NT2/D1 (cell line): Measurements from ENCODE around the gene LRMDA.

ENCODE experiments used
- SUZ12 ChIP-seq: IDR thresholded peaks from 2 replicates; pipeline ENCODE4 v1.6.1; 2011; ENCODE audit not compliant: insufficient read length, insufficient read depth; ENCODE audit errors: extremely low read depth
- YY1 ChIP-seq: IDR thresholded peaks from 2 replicates; pipeline ENCODE4 v1.6.1; 2011; ENCODE audit not compliant: insufficient read length, insufficient read depth
- ZNF274 ChIP-seq: IDR thresholded peaks from 2 replicates; pipeline ENCODE4 v1.6.1; 2011; ENCODE audit warnings: mild to moderate bottlenecking, low read depth, low read length

DNA sequence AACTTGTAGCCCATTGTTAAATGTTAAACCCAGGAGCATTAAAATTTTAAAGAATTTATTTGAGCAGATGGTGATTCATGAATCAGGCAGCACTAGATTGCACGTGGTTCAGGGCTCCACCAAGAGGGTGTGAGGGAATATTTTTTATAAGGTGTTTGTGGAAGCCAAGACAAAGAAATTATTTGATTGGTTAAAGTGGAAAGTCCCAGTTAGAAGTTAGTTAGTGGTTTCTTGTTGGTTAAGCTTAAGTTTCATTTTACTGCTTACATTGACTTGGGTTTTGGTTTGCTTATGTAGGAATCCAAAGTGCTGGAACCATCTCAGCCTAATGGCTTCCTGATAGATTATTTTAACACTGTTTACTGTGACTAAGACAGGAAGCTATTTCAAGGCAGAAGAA is 906.2 kb downstream of the LRMDA start:
- TF ChIP-seq YY1 = no peak
- no peak for TF ChIP-seq ZNF274
- no peak for TF ChIP-seq SUZ12
